Measurements from ENCODE around the gene KIT. TPM values are rescaled to one million over a fixed set of nuclear protein-coding genes. Genes with fewer than 3 reads are reported as not detected.
"Not testable (repeated sequence)": the region's sequence is repeated elsewhere in the genome, so short reads cannot be mapped to it uniquely, and the experiment has no call there.

Gene KIT
- total RNA-seq, 1 experiment from 2014 or later, result not detected

GRCh38 chr4:54635318-54635717, 22.4 kb upstream of the KIT start:
- Mint-ChIP-seq H3K36me3 (ENCODE audit: insufficient read depth, unreplicated experiment) (no peaks in the 10 kb centered on the region), H3K4me3 (ENCODE audit: unreplicated experiment) (no peak overlapping the region), H3K9me3 (ENCODE audit: unreplicated experiment) (no peaks in the 10 kb centered on the region), H3K27me3 (ENCODE audit: insufficient read depth, unreplicated experiment) (no peaks in the 10 kb centered on the region), H3K4me1 (ENCODE audit: insufficient read depth, unreplicated experiment) (no peaks in the 10 kb centered on the region), H3K27ac (ENCODE audit: low read depth, unreplicated experiment) (no peak overlapping the region)
- no TSS peak for BruUV-seq (replicated peaks)
- intact Hi-C loops (cut with micrococcal nuclease), result no loop called here
- TF ChIP-seq CTCF (IDR thresholded peaks at IDR 0.05; ENCODE audit: unreplicated experiment), result no peak
- ChIA-PET POLR2A (no interaction called here), CTCF (interaction anchor here (0.7 kb wide), 1 partner anchor 37 kb away, joined by 4 read pairs; no protein-coding TSS in a partner anchor)
- no peak for DNase-seq (ENCODE audit: unreplicated experiment)

GRCh38 chr4:54637325-54637724, 20.4 kb upstream of the KIT start:
- Mint-ChIP-seq H3K27me3 (ENCODE audit: insufficient read depth, unreplicated experiment) (no peaks in the 10 kb centered on the region), H3K4me3 (ENCODE audit: unreplicated experiment) (no peak overlapping the region), H3K36me3 (ENCODE audit: insufficient read depth, unreplicated experiment) (no peaks in the 10 kb centered on the region), H3K4me1 (ENCODE audit: insufficient read depth, unreplicated experiment) (no peaks in the 10 kb centered on the region), H3K9me3 (ENCODE audit: unreplicated experiment) (no peaks in the 10 kb centered on the region), H3K27ac (ENCODE audit: low read depth, unreplicated experiment) (no peak overlapping the region)
- ChIA-PET CTCF (no interaction called here), POLR2A (no interaction called here)
- BruUV-seq (replicated peaks), result no TSS peak
- no peak for TF ChIP-seq CTCF (IDR thresholded peaks at IDR 0.05; ENCODE audit: unreplicated experiment)
- intact Hi-C loops (cut with micrococcal nuclease), result no loop called here
- no peak for DNase-seq (ENCODE audit: unreplicated experiment)

GRCh38 chr4:54641101-54641500, 16.7 kb upstream of the KIT start:
- H3K4me3 Mint-ChIP-seq (ENCODE audit: unreplicated experiment); H3K27me3 Mint-ChIP-seq (ENCODE audit: insufficient read depth, unreplicated experiment); DNase-seq (ENCODE audit: unreplicated experiment); H3K36me3 Mint-ChIP-seq (ENCODE audit: insufficient read depth, unreplicated experiment); H3K27ac Mint-ChIP-seq (ENCODE audit: low read depth, unreplicated experiment); intact Hi-C loops (cut with micrococcal nuclease); BruUV-seq (replicated peaks); H3K9me3 Mint-ChIP-seq (ENCODE audit: unreplicated experiment); H3K4me1 Mint-ChIP-seq (ENCODE audit: insufficient read depth, unreplicated experiment): not testable (repeated sequence)
- ChIA-PET CTCF (interaction anchor here (0.6 to 0.7 kb wide), 2 partner anchors 53 to 83 kb away, joined by 3 read pairs; no protein-coding TSS in a partner anchor), POLR2A (interaction anchor here (0.6 kb wide), 1 partner anchor 241 kb away, joined by 3 read pairs; no protein-coding TSS in a partner anchor)

GRCh38 chr4:54643172-54643571, 14.6 kb upstream of the KIT start:
- no peak overlapping the region for H3K27ac Mint-ChIP-seq (ENCODE audit: low read depth, unreplicated experiment)
- DNase-seq (ENCODE audit: unreplicated experiment), result no peak
- H3K27me3 Mint-ChIP-seq (ENCODE audit: insufficient read depth, unreplicated experiment), result no peaks in the 10 kb centered on the region
- H3K4me1 Mint-ChIP-seq (ENCODE audit: insufficient read depth, unreplicated experiment), result no peaks in the 10 kb centered on the region
- no peak for TF ChIP-seq CTCF (IDR thresholded peaks at IDR 0.05; ENCODE audit: unreplicated experiment)
- BruUV-seq (replicated peaks), result no TSS peak
- ChIA-PET CTCF (interaction anchor here (1.0 kb wide), 1 partner anchor 39 kb away, joined by 8 read pairs; no protein-coding TSS in a partner anchor), POLR2A (no interaction called here)
- H3K36me3 Mint-ChIP-seq (ENCODE audit: insufficient read depth, unreplicated experiment), result no peaks in the 10 kb centered on the region
- H3K4me3 Mint-ChIP-seq (ENCODE audit: unreplicated experiment), result no peak overlapping the region
- intact Hi-C loops (cut with micrococcal nuclease), result no loop called here
- H3K9me3 Mint-ChIP-seq (ENCODE audit: unreplicated experiment), result no peaks in the 10 kb centered on the region
